HEK293 (cell line): Measurements from ENCODE around the gene ZFX.

Experiments used
- GLIS1 ChIP-seq: fragments of 450-650 bp; formaldehyde crosslinking; IDR thresholded peaks from 2 replicates; pipeline ENCODE4 v1.5.1; 2016; ENCODE audit warnings: missing biosample characterization, missing genetic modification characterization
- PATZ1 ChIP-seq: fragments of 450-650 bp; formaldehyde crosslinking; IDR thresholded peaks from 2 replicates; pipeline ENCODE4 v1.5.1; 2016; ENCODE audit warnings: missing biosample characterization, missing genetic modification characterization
- PRDM2 ChIP-seq: fragments of 450-650 bp; formaldehyde crosslinking; IDR thresholded peaks from 2 replicates; pipeline ENCODE4 v1.5.1; 2016; ENCODE audit warnings: missing biosample characterization, missing genetic modification characterization, borderline replicate concordance
- ZBTB49 ChIP-seq: fragments of 450-650 bp; formaldehyde crosslinking; IDR thresholded peaks from 2 replicates; pipeline ENCODE4 v1.5.1; 2016; ENCODE audit warnings: missing biosample characterization, missing genetic modification characterization, low read depth
- ZBTB7A ChIP-seq: fragments of 450-650 bp; formaldehyde crosslinking; IDR thresholded peaks from 2 replicates; pipeline ENCODE4 v1.5.1; 2016; ENCODE audit warnings: low read depth, missing biosample characterization, missing genetic modification characterization
- ZFP69B ChIP-seq: fragments of 450-650 bp; formaldehyde crosslinking; IDR thresholded peaks from 2 replicates; pipeline ENCODE4 v1.5.1; 2016; ENCODE audit warnings: missing biosample characterization, missing genetic modification characterization
- ZIC2 ChIP-seq: fragments of 450-650 bp; formaldehyde crosslinking; IDR thresholded peaks from 2 replicates; pipeline ENCODE4 v1.5.1; 2016; ENCODE audit warnings: missing biosample characterization, missing genetic modification characterization
- ZNF223 ChIP-seq: fragments of 450-650 bp; formaldehyde crosslinking; IDR thresholded peaks from 2 replicates; pipeline ENCODE4 v1.5.1; 2016; ENCODE audit warnings: missing biosample characterization, missing genetic modification characterization
- ZNF302 ChIP-seq: fragments of 450-650 bp; formaldehyde crosslinking; IDR thresholded peaks from 2 replicates; pipeline ENCODE4 v1.5.1; 2016; ENCODE audit warnings: missing biosample characterization, missing genetic modification characterization, low read depth
- ZNF311 ChIP-seq: fragments of 450-650 bp; formaldehyde crosslinking; IDR thresholded peaks from 2 replicates; pipeline ENCODE4 v1.5.1; 2017; ENCODE audit warnings: missing biosample characterization, missing genetic modification characterization, borderline replicate concordance
- ZNF341 ChIP-seq: fragments of 450-650 bp; formaldehyde crosslinking; IDR thresholded peaks from 2 replicates; pipeline ENCODE4; 2016; ENCODE audit warnings: low read depth, missing biosample characterization, missing genetic modification characterization
- ZNF513 ChIP-seq: fragments of 450-650 bp; IDR thresholded peaks from 2 replicates; pipeline ENCODE4 v1.5.1; 2018; ENCODE audit warnings: missing biosample characterization, missing genetic modification characterization
- ZNF600 ChIP-seq: fragments of 450-650 bp; formaldehyde crosslinking; IDR thresholded peaks from 2 replicates; pipeline ENCODE4 v1.5.1; 2016; ENCODE audit warnings: missing biosample characterization, missing genetic modification characterization
- ZNF843 ChIP-seq: fragments of 450-650 bp; formaldehyde crosslinking; IDR thresholded peaks from 2 replicates; pipeline ENCODE4 v1.5.1; 2016; ENCODE audit warnings: missing biosample characterization, missing genetic modification characterization
- TF ChIP-seq, protein P1 (sequence below): fragments of 450-650 bp; formaldehyde crosslinking; IDR thresholded peaks from 2 replicates; pipeline ENCODE4 v1.5.1; 2017; ENCODE audit warnings: missing biosample characterization, missing genetic modification characterization
- TF ChIP-seq, protein P2 (sequence below): fragments of 450-650 bp; formaldehyde crosslinking; IDR thresholded peaks from 2 replicates; pipeline ENCODE4 v1.5.1; 2016; ENCODE audit warnings: missing biosample characterization, missing genetic modification characterization, borderline replicate concordance
- TF ChIP-seq, protein P3 (sequence below): fragments of 450-650 bp; formaldehyde crosslinking; IDR thresholded peaks from 2 replicates; pipeline ENCODE4 v1.5.1; 2017; ENCODE audit warnings: missing biosample characterization, missing genetic modification characterization
- TF ChIP-seq, protein P4 (sequence below): fragments of 450-650 bp; formaldehyde crosslinking; IDR thresholded peaks from 2 replicates; pipeline ENCODE4 v1.5.1; 2016; ENCODE audit warnings: missing biosample characterization, missing genetic modification characterization
- TF ChIP-seq, protein P5 (sequence below): fragments of 450-650 bp; formaldehyde crosslinking; IDR thresholded peaks from 2 replicates; pipeline ENCODE4 v1.5.1; 2016; ENCODE audit warnings: missing biosample characterization, missing genetic modification characterization

ZFX gene

DNA sequence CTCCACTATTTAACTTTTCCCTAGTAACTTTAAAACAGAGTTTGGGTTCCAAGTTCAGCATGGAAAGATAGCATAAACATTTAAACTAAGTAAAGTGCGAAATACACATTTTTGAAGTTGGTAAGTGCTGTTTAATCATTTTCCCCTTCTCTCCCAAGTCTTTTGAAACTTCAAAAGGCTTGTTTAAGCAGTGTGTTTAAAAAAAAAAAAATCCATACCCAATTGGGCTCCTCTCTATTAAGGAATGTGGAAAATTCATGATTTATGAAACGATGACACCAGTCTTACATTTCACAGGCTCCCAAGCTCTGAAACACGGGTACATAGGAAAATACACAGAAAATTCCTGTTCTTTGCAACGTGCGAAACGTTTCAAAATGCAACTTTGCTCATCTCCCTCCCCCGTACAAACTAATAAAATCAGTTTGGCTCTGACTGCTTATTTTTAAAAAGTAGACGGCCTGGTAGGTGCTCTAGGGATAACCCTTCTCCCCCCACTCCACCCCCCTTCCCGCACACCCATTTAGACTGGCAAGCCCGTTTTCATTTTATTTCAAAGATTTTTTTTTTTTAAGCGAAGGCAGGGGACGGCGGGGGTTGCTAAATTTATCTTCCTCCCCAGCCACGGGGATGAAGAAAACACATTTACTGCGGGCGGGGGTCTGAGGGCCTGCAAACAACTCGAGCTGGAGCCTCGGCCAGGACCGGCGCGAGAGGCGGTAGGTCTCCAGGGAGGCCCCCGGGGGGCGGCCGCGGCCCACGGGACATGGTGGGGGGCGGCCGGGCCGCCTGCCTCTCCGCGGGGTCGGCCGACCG is 786 bp upstream of the ZFX start (continued):
- TF ChIP-seq, protein P1, sequence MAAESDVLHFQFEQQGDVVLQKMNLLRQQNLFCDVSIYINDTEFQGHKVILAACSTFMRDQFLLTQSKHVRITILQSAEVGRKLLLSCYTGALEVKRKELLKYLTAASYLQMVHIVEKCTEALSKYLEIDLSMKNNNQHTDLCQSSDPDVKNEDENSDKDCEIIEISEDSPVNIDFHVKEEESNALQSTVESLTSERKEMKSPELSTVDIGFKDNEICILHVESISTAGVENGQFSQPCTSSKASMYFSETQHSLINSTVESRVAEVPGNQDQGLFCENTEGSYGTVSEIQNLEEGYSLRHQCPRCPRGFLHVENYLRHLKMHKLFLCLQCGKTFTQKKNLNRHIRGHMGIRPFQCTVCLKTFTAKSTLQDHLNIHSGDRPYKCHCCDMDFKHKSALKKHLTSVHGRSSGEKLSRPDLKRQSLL (tag by site-specific recombination) = no peak
- TF ChIP-seq ZNF843 = no peak
- no peak for TF ChIP-seq ZBTB7A
- no peak for TF ChIP-seq ZNF302 (tag by site-specific recombination)
- no peak for TF ChIP-seq ZNF223
- no peak for TF ChIP-seq PRDM2 (tag by site-specific recombination)
- TF ChIP-seq, protein P2, sequence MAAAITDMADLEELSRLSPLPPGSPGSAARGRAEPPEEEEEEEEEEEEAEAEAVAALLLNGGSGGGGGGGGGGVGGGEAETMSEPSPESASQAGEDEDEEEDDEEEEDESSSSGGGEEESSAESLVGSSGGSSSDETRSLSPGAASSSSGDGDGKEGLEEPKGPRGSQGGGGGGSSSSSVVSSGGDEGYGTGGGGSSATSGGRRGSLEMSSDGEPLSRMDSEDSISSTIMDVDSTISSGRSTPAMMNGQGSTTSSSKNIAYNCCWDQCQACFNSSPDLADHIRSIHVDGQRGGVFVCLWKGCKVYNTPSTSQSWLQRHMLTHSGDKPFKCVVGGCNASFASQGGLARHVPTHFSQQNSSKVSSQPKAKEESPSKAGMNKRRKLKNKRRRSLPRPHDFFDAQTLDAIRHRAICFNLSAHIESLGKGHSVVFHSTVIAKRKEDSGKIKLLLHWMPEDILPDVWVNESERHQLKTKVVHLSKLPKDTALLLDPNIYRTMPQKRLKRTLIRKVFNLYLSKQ (tag by site-specific recombination) = no peak
- no peak for TF ChIP-seq ZBTB49 (tag by site-specific recombination)
- TF ChIP-seq ZNF513 (tag by site-specific recombination) = peak; percentile 54
- TF ChIP-seq ZIC2 (tag by site-specific recombination) = peak; percentile 44; the same call in 1 of the 2 replicates
- no peak for TF ChIP-seq ZNF341 (tag by site-specific recombination)
- TF ChIP-seq ZNF311 (tag by site-specific recombination) = no peak
- TF ChIP-seq, protein P3, sequence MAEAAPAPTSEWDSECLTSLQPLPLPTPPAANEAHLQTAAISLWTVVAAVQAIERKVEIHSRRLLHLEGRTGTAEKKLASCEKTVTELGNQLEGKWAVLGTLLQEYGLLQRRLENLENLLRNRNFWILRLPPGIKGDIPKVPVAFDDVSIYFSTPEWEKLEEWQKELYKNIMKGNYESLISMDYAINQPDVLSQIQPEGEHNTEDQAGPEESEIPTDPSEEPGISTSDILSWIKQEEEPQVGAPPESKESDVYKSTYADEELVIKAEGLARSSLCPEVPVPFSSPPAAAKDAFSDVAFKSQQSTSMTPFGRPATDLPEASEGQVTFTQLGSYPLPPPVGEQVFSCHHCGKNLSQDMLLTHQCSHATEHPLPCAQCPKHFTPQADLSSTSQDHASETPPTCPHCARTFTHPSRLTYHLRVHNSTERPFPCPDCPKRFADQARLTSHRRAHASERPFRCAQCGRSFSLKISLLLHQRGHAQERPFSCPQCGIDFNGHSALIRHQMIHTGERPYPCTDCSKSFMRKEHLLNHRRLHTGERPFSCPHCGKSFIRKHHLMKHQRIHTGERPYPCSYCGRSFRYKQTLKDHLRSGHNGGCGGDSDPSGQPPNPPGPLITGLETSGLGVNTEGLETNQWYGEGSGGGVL = peak; percentile 69
- TF ChIP-seq, protein P4, sequence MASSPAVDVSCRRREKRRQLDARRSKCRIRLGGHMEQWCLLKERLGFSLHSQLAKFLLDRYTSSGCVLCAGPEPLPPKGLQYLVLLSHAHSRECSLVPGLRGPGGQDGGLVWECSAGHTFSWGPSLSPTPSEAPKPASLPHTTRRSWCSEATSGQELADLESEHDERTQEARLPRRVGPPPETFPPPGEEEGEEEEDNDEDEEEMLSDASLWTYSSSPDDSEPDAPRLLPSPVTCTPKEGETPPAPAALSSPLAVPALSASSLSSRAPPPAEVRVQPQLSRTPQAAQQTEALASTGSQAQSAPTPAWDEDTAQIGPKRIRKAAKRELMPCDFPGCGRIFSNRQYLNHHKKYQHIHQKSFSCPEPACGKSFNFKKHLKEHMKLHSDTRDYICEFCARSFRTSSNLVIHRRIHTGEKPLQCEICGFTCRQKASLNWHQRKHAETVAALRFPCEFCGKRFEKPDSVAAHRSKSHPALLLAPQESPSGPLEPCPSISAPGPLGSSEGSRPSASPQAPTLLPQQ (tag by site-specific recombination) = no peak
- peak; percentile 85 for TF ChIP-seq GLIS1 (tag by site-specific recombination)
- no peak for TF ChIP-seq ZFP69B (tag by site-specific recombination)
- TF ChIP-seq, protein P5, sequence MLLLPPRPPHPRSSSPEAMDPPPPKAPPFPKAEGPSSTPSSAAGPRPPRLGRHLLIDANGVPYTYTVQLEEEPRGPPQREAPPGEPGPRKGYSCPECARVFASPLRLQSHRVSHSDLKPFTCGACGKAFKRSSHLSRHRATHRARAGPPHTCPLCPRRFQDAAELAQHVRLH (tag by site-specific recombination) = no peak
- TF ChIP-seq ZNF600 = no peak
- peak; percentile 83 for TF ChIP-seq PATZ1 (tag by site-specific recombination)
